ENCODE results near the gene GFPT1. TPM values are rescaled to one million over a fixed set of nuclear protein-coding genes. Genes with fewer than 3 reads are reported as not detected.
A peak's percentile ranks its signal among the peaks of the same experiment; 100 is the strongest.

The GFPT1 gene
- total RNA-seq, 4 donors from 2014 or later: 15.3 to 40.4 (median 28.2) TPM

DNA sequence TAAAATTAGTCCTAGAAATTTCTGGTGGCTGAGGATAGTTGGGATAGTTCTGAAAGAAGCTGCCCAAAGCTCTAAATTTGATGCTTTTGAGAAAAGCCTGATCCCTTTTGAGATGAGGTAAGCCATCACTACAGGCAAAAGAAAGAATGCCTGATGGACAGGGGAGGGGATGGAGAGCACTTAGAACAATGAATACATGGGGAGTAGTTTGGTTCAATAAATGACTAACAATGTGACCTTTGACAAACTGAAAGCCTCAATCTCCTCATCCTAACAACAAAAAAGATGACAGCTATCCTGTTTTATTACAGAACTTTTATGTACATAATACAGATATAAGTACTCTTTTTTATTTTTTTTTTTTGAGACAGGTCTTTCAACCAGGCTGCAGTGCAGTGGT, 42.7 kb downstream of the GFPT1 start:
- peaks cover 4 to 86% of the 10 kb centered on the region in 2 donors for H3K36me3 ChIP-seq
- H3K9me3 ChIP-seq: no peaks in the 10 kb centered on the region

DNA sequence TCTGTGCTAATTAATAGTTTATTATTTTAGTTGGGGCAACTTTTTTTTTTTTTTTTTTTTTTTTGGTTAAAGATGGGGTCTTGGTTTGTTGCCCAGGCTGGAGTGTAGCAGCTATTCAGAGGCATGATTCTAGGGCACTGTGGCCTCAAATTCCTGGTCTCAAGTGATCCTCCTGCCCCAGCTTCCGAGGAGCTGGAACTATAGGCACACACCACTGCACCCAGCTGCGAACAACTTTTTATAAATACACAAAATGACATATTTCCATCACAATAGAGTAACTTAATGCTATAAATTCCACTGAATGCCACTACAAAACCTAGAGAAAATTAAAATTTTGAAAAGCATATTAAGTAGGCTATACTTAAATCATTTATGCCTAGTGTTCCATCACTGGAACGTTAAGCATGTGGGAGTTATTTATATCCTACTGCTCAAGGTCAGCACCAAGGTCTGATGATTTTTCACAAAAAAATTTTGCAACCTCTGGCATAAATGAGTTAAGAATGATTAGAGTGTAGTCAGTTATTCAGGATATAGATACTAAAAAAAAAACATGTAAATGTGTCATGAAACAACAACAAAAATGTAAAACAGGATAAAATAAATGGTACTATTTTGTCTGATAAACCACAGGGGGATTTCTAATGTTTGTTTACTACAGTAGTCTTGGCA, 46.8 kb downstream of the GFPT1 start:
- H3K27ac ChIP-seq: peak overlapping the region in 3 of 4 donors; percentile 32 to 60 (median 47)
- no peaks in the 10 kb centered on the region for H3K9me3 ChIP-seq
- H3K27me3 ChIP-seq: no peaks in the 10 kb centered on the region
- peaks cover 0 to 11% (median 2%) of the 10 kb centered on the region in 3 donors for H3K4me1 ChIP-seq
- no peak overlapping the region for H3K4me3 ChIP-seq
- peaks cover 0 to 75% of the 10 kb centered on the region in 2 donors for H3K36me3 ChIP-seq
- 18 to 30% methylated on average over 1 to 3 of the region's 3 CpGs for WGBS, 2 donors (ENCODE audit: low coverage in 1 of 2)
- ATAC-seq: no peak
- TF ChIP-seq POLR2A (IDR thresholded peaks at IDR 0.05): no peak
- no peak for TF ChIP-seq POLR2AphosphoS5 (IDR thresholded peaks at IDR 0.05)
- TF ChIP-seq, protein P1, sequence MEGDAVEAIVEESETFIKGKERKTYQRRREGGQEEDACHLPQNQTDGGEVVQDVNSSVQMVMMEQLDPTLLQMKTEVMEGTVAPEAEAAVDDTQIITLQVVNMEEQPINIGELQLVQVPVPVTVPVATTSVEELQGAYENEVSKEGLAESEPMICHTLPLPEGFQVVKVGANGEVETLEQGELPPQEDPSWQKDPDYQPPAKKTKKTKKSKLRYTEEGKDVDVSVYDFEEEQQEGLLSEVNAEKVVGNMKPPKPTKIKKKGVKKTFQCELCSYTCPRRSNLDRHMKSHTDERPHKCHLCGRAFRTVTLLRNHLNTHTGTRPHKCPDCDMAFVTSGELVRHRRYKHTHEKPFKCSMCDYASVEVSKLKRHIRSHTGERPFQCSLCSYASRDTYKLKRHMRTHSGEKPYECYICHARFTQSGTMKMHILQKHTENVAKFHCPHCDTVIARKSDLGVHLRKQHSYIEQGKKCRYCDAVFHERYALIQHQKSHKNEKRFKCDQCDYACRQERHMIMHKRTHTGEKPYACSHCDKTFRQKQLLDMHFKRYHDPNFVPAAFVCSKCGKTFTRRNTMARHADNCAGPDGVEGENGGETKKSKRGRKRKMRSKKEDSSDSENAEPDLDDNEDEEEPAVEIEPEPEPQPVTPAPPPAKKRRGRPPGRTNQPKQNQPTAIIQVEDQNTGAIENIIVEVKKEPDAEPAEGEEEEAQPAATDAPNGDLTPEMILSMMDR (IDR thresholded peaks at IDR 0.05): no peak
- no peak for TF ChIP-seq EP300 (IDR thresholded peaks at IDR 0.05)

More for the DNA sequence above, 42.7 kb downstream of the GFPT1 start:
- ATAC-seq: no peak
- Histone ChIP-seq H3K27me3 (no peaks in the 10 kb centered on the region), H3K4me1 (peaks cover 0 to 11% (median 2%) of the 10 kb centered on the region in 3 donors), H3K4me3 (no peak overlapping the region), H3K27ac (no peak overlapping the region)
- no peak for TF ChIP-seq POLR2AphosphoS5 (IDR thresholded peaks at IDR 0.05)
- TF ChIP-seq POLR2A (IDR thresholded peaks at IDR 0.05): no peak

DNA sequence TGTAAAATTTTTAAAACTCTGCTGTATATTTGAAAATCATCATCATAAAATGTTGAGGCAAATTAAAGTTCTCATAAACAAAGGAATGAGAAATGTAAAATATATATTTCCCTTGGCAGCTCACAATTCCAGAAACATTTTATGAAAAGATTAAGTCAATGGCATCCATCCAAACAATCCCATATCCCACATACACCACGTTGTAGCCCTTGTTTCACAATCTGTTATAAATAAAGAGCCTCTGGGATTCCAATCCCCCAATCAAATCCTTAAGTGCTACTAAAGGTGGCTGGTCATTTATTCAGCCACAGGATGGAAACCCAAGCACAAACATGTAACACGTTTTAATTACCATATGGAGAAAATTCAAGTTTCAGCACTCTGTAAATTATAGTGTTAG, 51.7 kb downstream of the GFPT1 start:
- TF ChIP-seq EP300 (IDR thresholded peaks at IDR 0.05) (no peak), POLR2AphosphoS5 (IDR thresholded peaks at IDR 0.05) (no peak), POLR2A (IDR thresholded peaks at IDR 0.05) (no peak)
- TF ChIP-seq, protein P1 (IDR thresholded peaks at IDR 0.05): no peak
- peaks cover 0 to 14% (median 2%) of the 10 kb centered on the region in 3 donors for H3K4me1 ChIP-seq
- peaks cover 0 to 37% of the 10 kb centered on the region in 2 donors for H3K36me3 ChIP-seq
- ATAC-seq: no peak
- WGBS, 2 donors (ENCODE audit: low coverage in 1 of 2): 24 to 43% methylated on average over 2 of the region's 2 CpGs
- H3K4me3 ChIP-seq: no peak overlapping the region
- no peak overlapping the region for H3K27ac ChIP-seq
- H3K27me3 ChIP-seq: no peaks in the 10 kb centered on the region
- no peaks in the 10 kb centered on the region for H3K9me3 ChIP-seq

DNA sequence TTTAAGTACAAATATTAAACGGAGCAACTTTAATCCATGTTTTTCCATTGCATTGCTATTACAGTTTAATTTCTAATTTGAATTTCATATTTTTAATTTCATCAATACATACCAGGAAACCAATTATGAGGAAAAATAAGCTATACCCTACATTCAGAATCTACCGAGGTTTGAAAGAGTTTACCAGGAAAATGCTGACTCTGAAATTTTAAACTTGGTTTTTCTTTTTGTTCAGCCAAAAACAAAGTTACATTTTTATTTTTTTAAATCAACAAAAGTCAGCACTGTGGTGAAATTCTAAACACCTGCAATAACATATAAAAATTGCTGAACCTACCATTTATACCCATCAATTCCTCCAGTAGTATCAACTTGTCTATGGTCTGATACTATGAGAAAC, 53.7 kb downstream of the GFPT1 start:
- 93 to 96% methylated on average over 2 of the region's 2 CpGs for WGBS, 2 donors (ENCODE audit: low coverage in 1 of 2)
- Histone ChIP-seq H3K36me3 (peaks cover 0 to 47% of the 10 kb centered on the region in 2 donors), H3K4me1 (peaks cover 0 to 8% (median 0%) of the 10 kb centered on the region in 3 donors), H3K27ac (no peak overlapping the region), H3K4me3 (no peak overlapping the region), H3K27me3 (no peaks in the 10 kb centered on the region), H3K9me3 (no peaks in the 10 kb centered on the region)
- ATAC-seq: no peak
- TF ChIP-seq, protein P1 (IDR thresholded peaks at IDR 0.05): no peak
- TF ChIP-seq POLR2A (IDR thresholded peaks at IDR 0.05): no peak
- TF ChIP-seq EP300 (IDR thresholded peaks at IDR 0.05): no peak
- no peak for TF ChIP-seq POLR2AphosphoS5 (IDR thresholded peaks at IDR 0.05)

DNA sequence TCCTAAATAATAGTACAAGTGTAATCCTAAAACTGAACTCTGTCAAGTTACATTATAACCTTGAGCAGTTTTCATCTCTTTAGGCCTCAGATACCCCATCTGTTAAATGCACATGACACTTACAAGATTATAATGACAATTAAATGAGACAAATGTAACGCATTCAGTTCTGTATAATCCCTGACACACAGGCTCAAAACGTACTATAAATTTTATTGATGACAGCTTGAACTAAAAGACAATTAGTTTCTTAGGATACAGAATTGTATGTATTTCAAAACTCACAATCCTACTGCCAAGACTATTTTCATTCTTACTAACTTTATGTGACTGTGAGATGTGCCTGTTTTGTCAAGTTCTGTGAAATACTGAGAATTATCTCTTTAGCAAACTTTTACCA, 56.2 kb downstream of the GFPT1 start:
- peak overlapping the region in 1 of 4 donors; percentile 44 for H3K27ac ChIP-seq
- H3K27me3 ChIP-seq: no peaks in the 10 kb centered on the region
- 17 to 26% methylated on average over 2 of the region's 2 CpGs for WGBS, 2 donors (ENCODE audit: low coverage in 1 of 2)
- no peak for TF ChIP-seq POLR2A (IDR thresholded peaks at IDR 0.05)
- TF ChIP-seq POLR2AphosphoS5 (IDR thresholded peaks at IDR 0.05): no peak
- TF ChIP-seq, protein P1 (IDR thresholded peaks at IDR 0.05): no peak
- TF ChIP-seq EP300 (IDR thresholded peaks at IDR 0.05): no peak
- no peak overlapping the region for H3K4me3 ChIP-seq
- peaks cover 0 to 8% (median 0%) of the 10 kb centered on the region in 3 donors for H3K4me1 ChIP-seq
- H3K9me3 ChIP-seq: no peaks in the 10 kb centered on the region
- peaks cover 0 to 52% of the 10 kb centered on the region in 2 donors for H3K36me3 ChIP-seq
- ATAC-seq: no peak
